Measurements from ENCODE around the gene FKRP.

Gene FKRP

DNA sequence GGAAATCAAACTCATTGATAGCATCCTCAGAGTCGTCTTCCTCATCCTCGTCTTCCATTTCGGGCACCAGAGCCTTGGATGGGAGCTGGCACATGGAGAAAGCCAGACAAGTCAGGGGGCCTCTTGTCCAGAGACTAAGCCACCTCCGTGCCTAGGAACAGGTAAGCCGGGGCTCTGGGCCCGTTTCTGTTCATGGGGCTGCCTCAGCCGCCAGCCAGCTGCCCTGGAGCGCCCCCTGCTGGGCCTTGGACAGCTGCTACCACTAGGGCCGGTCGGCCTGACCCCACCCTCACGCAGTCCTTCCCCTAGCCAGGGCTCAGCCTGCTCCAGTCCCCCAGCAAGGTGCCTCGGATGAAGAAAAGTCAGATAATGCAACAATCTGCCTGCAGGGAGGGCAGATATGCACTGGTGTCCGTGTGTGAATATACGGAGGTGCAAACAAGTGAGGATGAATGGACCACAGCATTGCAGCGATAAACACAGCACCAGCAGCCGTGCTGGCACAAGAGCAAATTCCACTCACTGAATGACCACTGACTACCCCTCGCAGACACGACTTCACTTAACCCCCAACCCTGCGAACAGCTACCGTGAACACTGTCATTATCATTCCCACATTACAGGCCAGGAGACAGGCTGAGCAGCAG, 17.0 kb upstream of the FKRP start:
- TF ChIP-seq, protein P1, sequence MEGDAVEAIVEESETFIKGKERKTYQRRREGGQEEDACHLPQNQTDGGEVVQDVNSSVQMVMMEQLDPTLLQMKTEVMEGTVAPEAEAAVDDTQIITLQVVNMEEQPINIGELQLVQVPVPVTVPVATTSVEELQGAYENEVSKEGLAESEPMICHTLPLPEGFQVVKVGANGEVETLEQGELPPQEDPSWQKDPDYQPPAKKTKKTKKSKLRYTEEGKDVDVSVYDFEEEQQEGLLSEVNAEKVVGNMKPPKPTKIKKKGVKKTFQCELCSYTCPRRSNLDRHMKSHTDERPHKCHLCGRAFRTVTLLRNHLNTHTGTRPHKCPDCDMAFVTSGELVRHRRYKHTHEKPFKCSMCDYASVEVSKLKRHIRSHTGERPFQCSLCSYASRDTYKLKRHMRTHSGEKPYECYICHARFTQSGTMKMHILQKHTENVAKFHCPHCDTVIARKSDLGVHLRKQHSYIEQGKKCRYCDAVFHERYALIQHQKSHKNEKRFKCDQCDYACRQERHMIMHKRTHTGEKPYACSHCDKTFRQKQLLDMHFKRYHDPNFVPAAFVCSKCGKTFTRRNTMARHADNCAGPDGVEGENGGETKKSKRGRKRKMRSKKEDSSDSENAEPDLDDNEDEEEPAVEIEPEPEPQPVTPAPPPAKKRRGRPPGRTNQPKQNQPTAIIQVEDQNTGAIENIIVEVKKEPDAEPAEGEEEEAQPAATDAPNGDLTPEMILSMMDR (IDR thresholded peaks at IDR 0.05; ENCODE audit: borderline replicate concordance, insufficient read depth, low read depth, low read length) = peak; percentile 97

DNA sequence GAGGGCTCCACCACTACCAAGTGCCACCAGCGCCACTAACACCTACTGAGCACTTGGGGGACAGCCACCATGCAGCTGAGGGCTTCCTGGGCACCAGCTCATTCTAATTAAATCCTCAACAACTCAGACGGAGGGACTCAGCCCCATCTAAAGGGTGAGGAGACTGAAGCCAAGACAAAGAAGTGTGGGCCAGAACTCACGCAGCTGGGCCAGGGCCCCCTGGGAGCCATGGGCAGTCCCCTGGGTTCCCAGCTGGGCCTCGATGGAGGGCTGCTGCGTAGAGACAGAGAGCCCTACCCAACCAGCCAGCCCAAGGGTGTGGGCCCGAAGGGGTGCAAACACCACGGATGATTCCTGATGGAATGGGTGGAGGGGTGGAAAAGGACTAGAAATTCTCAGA, 16.2 kb upstream of the FKRP start:
- TF ChIP-seq, protein P1 (IDR thresholded peaks at IDR 0.05; ENCODE audit: borderline replicate concordance, insufficient read depth, low read depth, low read length) = no peak
- H3K4me3 ChIP-seq (ENCODE audit: low read depth, low read length) = no peak overlapping the region

More for the DNA sequence above, 17.0 kb upstream of the FKRP start:
- no peak overlapping the region for H3K4me3 ChIP-seq (ENCODE audit: low read depth, low read length)

DNA sequence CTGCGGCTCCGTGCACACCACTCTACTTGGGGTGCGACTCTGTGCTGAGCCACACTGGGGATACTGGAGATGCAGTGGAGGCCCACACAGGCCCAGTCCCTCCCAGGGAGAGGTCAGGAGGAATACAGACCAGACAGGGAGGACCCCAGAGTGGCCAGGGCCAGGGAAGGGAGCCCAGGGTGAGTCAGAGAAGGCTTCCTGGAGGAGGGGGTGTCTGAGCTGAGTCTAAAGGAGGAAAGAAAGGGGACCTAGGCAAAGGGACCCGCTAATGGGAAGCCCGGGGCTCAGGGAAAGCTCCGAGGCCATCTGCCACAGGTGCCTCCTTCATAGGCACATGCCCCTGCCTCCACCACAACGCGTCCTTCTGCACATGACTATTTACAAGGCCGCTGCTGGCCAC, 15.7 kb upstream of the FKRP start:
- no peak overlapping the region for H3K4me3 ChIP-seq (ENCODE audit: low read depth, low read length)
- TF ChIP-seq, protein P1 (IDR thresholded peaks at IDR 0.05; ENCODE audit: borderline replicate concordance, insufficient read depth, low read depth, low read length) = no peak

DNA sequence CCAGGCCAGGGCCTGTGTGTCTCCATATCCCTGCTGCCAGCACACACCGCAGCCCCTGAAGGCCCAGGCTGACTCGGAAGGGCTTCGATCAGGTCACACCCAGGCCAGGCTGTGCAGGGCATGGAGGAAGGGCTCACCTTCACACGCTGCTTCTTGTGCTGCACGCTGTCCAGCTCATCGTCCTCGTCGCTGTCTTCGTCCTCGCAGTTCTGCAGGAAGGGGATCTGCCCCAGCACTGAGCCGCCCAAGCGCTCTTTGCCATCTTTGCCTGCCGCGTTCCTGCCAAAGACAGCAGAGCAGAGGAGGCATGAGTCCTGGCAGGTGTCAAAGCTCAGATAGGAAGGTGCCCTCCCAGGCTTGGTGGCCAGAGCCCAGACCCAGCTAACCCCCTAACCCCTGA, 15.3 kb upstream of the FKRP start:
- TF ChIP-seq, protein P1 (IDR thresholded peaks at IDR 0.05; ENCODE audit: borderline replicate concordance, insufficient read depth, low read depth, low read length) = no peak
- no peak overlapping the region for H3K4me3 ChIP-seq (ENCODE audit: low read depth, low read length)

DNA sequence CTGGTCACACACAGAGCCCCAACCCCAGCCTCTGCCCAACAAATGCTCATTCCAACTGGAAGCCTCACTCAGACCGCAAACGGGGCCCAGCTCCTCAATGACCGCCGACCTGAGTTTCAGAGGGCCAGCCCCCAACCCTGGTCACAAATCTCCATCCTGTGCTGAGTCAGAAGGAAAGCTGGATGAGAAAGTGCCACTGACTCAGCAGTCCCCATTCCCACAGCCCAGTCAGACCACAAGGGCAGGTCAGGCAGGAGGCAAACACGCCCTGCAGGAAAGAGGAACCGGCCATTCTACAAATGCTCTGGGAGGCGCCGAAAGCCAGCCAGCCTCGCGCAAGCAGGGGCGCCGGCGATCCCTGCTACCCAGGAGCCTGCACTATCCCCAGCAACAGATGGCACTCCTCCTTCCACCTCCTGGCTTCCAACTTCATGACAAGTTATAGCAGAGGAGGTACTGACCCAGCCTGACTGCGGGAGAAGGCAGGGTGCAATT, 14.8 kb upstream of the FKRP start:
- no peak overlapping the region for H3K4me3 ChIP-seq (ENCODE audit: low read depth, low read length)

DNA sequence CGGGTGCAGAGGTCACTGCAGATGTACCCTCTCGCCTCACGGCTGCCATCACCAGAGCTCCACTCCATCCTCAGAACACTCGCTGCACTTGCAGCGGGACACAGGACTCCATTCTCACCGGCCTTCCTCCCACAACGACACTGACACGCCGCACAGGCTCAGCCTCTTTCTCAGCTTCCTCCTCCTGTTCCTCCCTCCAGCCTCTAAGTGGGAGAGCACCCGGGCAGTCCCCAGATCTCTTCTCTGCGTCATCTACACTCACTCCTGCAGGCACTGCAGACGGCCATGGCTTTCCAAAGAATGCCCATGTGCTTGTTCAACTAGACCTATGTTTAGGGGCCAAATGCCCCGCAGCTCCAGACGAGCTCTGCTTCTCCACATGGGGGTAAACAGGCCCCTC, 14.3 kb upstream of the FKRP start:
- no peak overlapping the region for H3K4me3 ChIP-seq (ENCODE audit: low read depth, low read length)

More for the DNA sequence above, 14.8 kb upstream of the FKRP start:
- TF ChIP-seq, protein P1 (IDR thresholded peaks at IDR 0.05; ENCODE audit: borderline replicate concordance, insufficient read depth, low read depth, low read length) = no peak

More for the DNA sequence above, 14.3 kb upstream of the FKRP start:
- TF ChIP-seq, protein P1 (IDR thresholded peaks at IDR 0.05; ENCODE audit: borderline replicate concordance, insufficient read depth, low read depth, low read length) = no peak

Data from GM12875 (cell line).